Liver (tissue), 3 donors: ENCODE results near the gene SRC.

ENCODE experiments used
- ATF3 ChIP-seq: IDR thresholded peaks from 2 replicates; pipeline ENCODE4 v1.6.1; 2016; ENCODE audit warnings: antibody characterized with exemption
- CTCF ChIP-seq: fragments of 150-350 bp; IDR thresholded peaks from 2 replicates; pipeline ENCODE4 v1.5.1; 2017; ENCODE audit warnings: improper control_type of control experiment, low read depth, low read length; ENCODE audit not compliant: missing input control
- EGR1 ChIP-seq, 2 donors: IDR thresholded peaks; 2 replicates each; pipeline ENCODE4 v1.6.1; 2016 to 2018; ENCODE audit warnings: antibody characterized with exemption in 2 of 2, low read depth in 2 of 2
- FOXA1 ChIP-seq: IDR thresholded peaks from 2 replicates; pipeline ENCODE4 v1.6.1; 2016; ENCODE audit warnings: antibody characterized with exemption
- GABPA ChIP-seq, 2 donors: IDR thresholded peaks in 1 of 2; conservative IDR thresholded peaks in 1 of 2; 2 replicates each; pipeline ENCODE4 v1.6.1; 2016; ENCODE audit warnings: antibody characterized with exemption in 2 of 2, mild to moderate bottlenecking in 1 of 2, moderate library complexity in 1 of 2
- MAX ChIP-seq: IDR thresholded peaks from 2 replicates; pipeline ENCODE4 v1.6.1; 2016; ENCODE audit warnings: antibody characterized with exemption
- RAD21 ChIP-seq, 2 donors: IDR thresholded peaks; 2 replicates each; pipeline ENCODE4 v1.6.1; 2016; ENCODE audit warnings: antibody characterized with exemption in 2 of 2, mild to moderate bottlenecking in 2 of 2
- REST ChIP-seq: IDR thresholded peaks from 2 replicates; pipeline ENCODE4 v1.6.1; 2016; ENCODE audit warnings: antibody characterized with exemption, mild to moderate bottlenecking
- SP1 ChIP-seq: IDR thresholded peaks from 2 replicates; pipeline ENCODE4 v1.6.1; 2018; ENCODE audit warnings: antibody characterized with exemption, mild to moderate bottlenecking
- YY1 ChIP-seq: IDR thresholded peaks from 2 replicates; pipeline ENCODE4 v1.6.1; 2016; ENCODE audit warnings: antibody characterized with exemption, mild to moderate bottlenecking
- ZBTB33 ChIP-seq: IDR thresholded peaks from 2 replicates; pipeline ENCODE4 v1.6.1; 2016; ENCODE audit warnings: antibody characterized with exemption
- donor health status: healthy.
- donor health status: healthy.

- TF ChIP-seq CTCF (no peak), YY1 (no peak), RAD21 (IDR thresholded peaks at IDR 0.05) (no peak), ZBTB33 (no peak), REST (no peak), ATF3 (no peak), MAX (no peak), EGR1 (IDR thresholded peaks at IDR 0.05; ENCODE audit: low read depth in 2 of 2) (no peak), FOXA1 (no peak), SP1 (no peak), GABPA (IDR thresholded peaks at IDR 0.05 in 1 of 2, conservative IDR thresholded peaks at IDR 0.05 in 1 of 2) (no peak)
These were observed 48.7 kb upstream of the SRC start for GRCh38 chr20:37297066-37297736.
